K562 (cell line): Measurements from ENCODE around the gene NUP188. TPM values are rescaled to one million over a fixed set of nuclear protein-coding genes. Genes with fewer than 3 reads are reported as not detected.
A peak's percentile ranks its signal among the peaks of the same experiment; 100 is the strongest.

ENCODE experiments used
- DDX20 ChIP-seq: fragments of 450-650 bp; IDR thresholded peaks from 2 replicates; pipeline ENCODE4 v1.6.1; 2016; ENCODE audit warnings: missing genetic modification characterization, low read depth, mild to moderate bottlenecking, missing compliant biosample characterization, moderate library complexity
- GATA2 ChIP-seq: sonication (generic); formaldehyde crosslinking; IDR thresholded peaks from 2 replicates; pipeline ENCODE4 v1.4.0; 2020; ENCODE audit warnings: mild to moderate bottlenecking, missing genetic modification reagents
- HDAC1 ChIP-seq, 2 experiments: fragments of 450-650 bp; IDR thresholded peaks; 2 replicates each; pipeline ENCODE4 v1.6.1; 2016 to 2017; ENCODE audit warnings: inconsistent platforms in 1 of 2, mild to moderate bottlenecking in 1 of 2, moderate library complexity in 1 of 2
- NRF1 ChIP-seq, 2 experiments: fragments of 450-650 bp; IDR thresholded peaks in 1 of 2; conservative IDR thresholded peaks in 1 of 2; 2 replicates each; pipeline ENCODE4 v1.6.1; 2014; ENCODE audit warnings: mild to moderate bottlenecking in 2 of 2
- RAD51 ChIP-seq: fragments of 450-650 bp; IDR thresholded peaks from 2 replicates; pipeline ENCODE4 v1.7.1; 2016; ENCODE audit warnings: low read depth, mild to moderate bottlenecking, borderline replicate concordance
- RFX1 ChIP-seq: fragments of 450-650 bp; IDR thresholded peaks from 2 replicates; pipeline ENCODE4 v1.6.1; 2016; ENCODE audit warnings: mild to moderate bottlenecking, moderate library complexity
- STAG1 ChIP-seq: sonication (generic); formaldehyde crosslinking; IDR thresholded peaks from 2 replicates; pipeline ENCODE4 v1.5.0; 2020; ENCODE audit warnings: missing genetic modification reagents, borderline replicate concordance
- TFAP4 ChIP-seq: sonication (generic); formaldehyde crosslinking; IDR thresholded peaks from 2 replicates; pipeline ENCODE4 v1.8.0; 2022; ENCODE audit warnings: missing genetic modification reagents, mild to moderate bottlenecking, moderate library complexity, borderline replicate concordance
- VEZF1 ChIP-seq: fragments of 200-800 bp; sonication (Bioruptor generic); IDR thresholded peaks from 2 replicates; pipeline ENCODE4 v1.6.1; 2017; ENCODE audit warnings: missing genetic modification characterization, missing compliant biosample characterization
- ZFP36 ChIP-seq: fragments of 150-350 bp; IDR thresholded peaks from 2 replicates; pipeline ENCODE4 v1.6.1; 2018; ENCODE audit warnings: low read length, low read depth; ENCODE audit not compliant: partially characterized antibody
- ZHX1 ChIP-seq: fragments of 150-350 bp; conservative IDR thresholded peaks from 2 replicates; pipeline ENCODE4 v1.6.1; 2014; ENCODE audit warnings: low read length
- ZNF263 ChIP-seq: sonication (generic); formaldehyde crosslinking; IDR thresholded peaks from 2 replicates; pipeline ENCODE4 v1.8.0; 2022; ENCODE audit warnings: mild to moderate bottlenecking, missing genetic modification reagents, borderline replicate concordance
- ZNF764 ChIP-seq: fragments of 250-450 bp; sonication (Bioruptor Pico); IDR thresholded peaks from 2 replicates; pipeline ENCODE4 v1.4.0; 2020; ENCODE audit warnings: low read depth, mild to moderate bottlenecking, moderate library complexity
- polyA plus RNA-seq, 8 experiments: library from polyadenylated mRNA; depleted of rRNA in 4 of 8; stranded (reverse) in 5 of 8; unstranded in 3 of 8; fragments of >200 nt; fragmentation: Nextera tagmentation in 2 of 8; fragmentation: Illumina TruSeq in 1 of 8; extraction: Ambion mirVana in 2 of 8; extraction: Trizol in 1 of 8; gene quantifications; 2 replicates each; pipeline versions ENCODE4 v1.2.1 to v1.2.3, GENCODE V29; 2011 to 2014; ENCODE audit warnings: inconsistent platforms in 1 of 8, missing spikeins in 1 of 8
- total RNA-seq, 7 experiments: library from RNA; depleted of rRNA in 6 of 7; stranded (reverse); fragments of >200 nt in 6 of 7; fragmentation: Illumina TruSeq in 2 of 7; extraction: Trizol in 2 of 7; gene quantifications; 2 replicates each; pipeline versions ENCODE4 v1.2.1 to v1.2.3, GENCODE V29; 2011 to 2021; ENCODE audit warnings: low replicate concordance in 1 of 7
- TF ChIP-seq, protein P1 (sequence below): sonication (generic); formaldehyde crosslinking; IDR thresholded peaks from 2 replicates; pipeline ENCODE4 v1.8.0; 2023; ENCODE audit warnings: mild to moderate bottlenecking, missing genetic modification reagents

Gene NUP188
- total and polyA plus RNA-seq, 9 of the 15 experiments (the other 6 are each of a cell fraction or from before 2014, with no cell fraction given), result 11.7 to 135 (median 70.6) TPM

GRCh38 chr9:129026442-129027223, 79.1 kb downstream of the NUP188 start (continued):
- TF ChIP-seq HDAC1 (IDR thresholded peaks at IDR 0.05) (no peak), GATA2 (CRISPR knock-in tag) (peak; percentile 72; the same call in 1 of the 2 replicates), ZNF764 (CRISPR knock-in tag) (no peak), ZHX1 (no peak), TFAP4 (CRISPR knock-in tag) (0 out of 2 replicates have a peak, but pooled peaks have one; percentile 20), ZFP36 (peak; percentile 13), STAG1 (0 out of 2 replicates have a peak, but pooled peaks have one; percentile 12), VEZF1 (CRISPR knock-in tag) (peak; percentile 21; the same call in 1 of the 2 replicates), RFX1 (peak; percentile 90), RAD51 (peak; percentile 15; the same call in 1 of the 2 replicates), NRF1 (conservative IDR thresholded peaks at IDR 0.05 in 1 of 2, IDR thresholded peaks at IDR 0.05 in 1 of 2) (no peak), DDX20 (tag) (no peak), ZNF263 (CRISPR knock-in tag) (peak; percentile 48; the same call in 1 of the 2 replicates)
- TF ChIP-seq, protein P1, sequence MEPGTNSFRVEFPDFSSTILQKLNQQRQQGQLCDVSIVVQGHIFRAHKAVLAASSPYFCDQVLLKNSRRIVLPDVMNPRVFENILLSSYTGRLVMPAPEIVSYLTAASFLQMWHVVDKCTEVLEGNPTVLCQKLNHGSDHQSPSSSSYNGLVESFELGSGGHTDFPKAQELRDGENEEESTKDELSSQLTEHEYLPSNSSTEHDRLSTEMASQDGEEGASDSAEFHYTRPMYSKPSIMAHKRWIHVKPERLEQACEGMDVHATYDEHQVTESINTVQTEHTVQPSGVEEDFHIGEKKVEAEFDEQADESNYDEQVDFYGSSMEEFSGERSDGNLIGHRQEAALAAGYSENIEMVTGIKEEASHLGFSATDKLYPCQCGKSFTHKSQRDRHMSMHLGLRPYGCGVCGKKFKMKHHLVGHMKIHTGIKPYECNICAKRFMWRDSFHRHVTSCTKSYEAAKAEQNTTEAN (CRISPR knock-in tag), result no peak
